T-helper 2 cell (primary cell): ENCODE results near the gene REN.

Experiments used
- DNase-seq, 5 experiments: peaks; one replicate each; pipeline versions ENCODE4 v3.0.0 to v3.0.0-alpha.2; 2012 to 2022

Gene REN

DNA sequence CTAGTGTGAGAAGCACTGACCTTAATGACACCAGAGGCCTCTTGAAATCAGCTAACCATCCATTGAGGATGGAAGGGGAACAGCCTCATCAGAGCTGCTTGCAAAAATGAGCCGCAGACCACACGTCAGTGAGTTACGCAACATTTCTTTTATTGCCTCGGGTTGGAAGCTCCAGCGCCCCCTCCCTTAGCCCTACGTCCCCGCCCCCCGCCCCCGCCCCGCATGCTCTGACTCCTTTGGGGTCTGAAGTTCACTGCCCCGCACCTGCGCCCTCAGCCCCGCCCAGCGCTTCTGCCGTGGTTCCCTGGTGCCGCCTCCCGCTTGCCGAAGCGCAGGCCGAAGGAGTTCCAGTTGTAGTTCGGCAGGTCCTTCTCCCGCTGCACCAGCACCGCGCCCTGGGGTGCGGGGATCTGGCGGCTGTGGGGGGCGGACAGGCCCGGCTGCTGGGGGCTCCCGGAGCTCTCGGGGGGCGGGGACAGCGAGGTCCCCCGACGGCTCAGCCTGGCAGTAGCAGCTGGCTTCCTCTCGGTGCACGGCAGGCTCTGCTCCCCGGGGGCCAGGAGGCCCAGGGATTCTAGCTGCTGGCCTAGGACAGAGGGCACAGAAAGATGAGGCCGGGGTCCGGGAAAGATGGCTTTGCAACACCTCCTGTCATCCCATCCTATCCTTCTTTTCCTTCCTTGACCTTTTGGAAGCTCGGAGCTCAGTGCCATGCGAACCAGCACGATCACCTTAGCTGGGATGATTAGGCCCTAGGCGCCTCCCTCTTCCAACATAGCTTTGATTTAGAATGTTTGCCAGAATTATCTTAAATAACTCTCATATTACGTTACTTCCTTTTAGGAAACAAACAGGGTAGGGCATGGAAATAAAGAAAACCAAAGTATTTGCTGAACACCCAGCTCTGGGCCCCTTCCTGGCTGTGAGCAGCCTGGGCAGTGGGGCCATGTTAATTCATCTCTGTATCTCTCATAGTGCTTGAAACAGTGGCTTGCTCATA lies 24.4 kb upstream of the REN start:
- DNase-seq: peak in 2 of 5 experiments; percentile 14 to 22

GRCh38 chr1:204188959-204189639 lies 23.0 kb upstream of the REN start:
- no peak for DNase-seq

GRCh38 chr1:204186597-204186996 lies 20.5 kb upstream of the REN start:
- DNase-seq: no peak

GRCh38 chr1:204181116-204181515 lies 15.0 kb upstream of the REN start:
- no peak for DNase-seq

- no peak for DNase-seq
These were observed 14.0 kb upstream of the REN start for GRCh38 chr1:204180133-204180532.

DNA sequence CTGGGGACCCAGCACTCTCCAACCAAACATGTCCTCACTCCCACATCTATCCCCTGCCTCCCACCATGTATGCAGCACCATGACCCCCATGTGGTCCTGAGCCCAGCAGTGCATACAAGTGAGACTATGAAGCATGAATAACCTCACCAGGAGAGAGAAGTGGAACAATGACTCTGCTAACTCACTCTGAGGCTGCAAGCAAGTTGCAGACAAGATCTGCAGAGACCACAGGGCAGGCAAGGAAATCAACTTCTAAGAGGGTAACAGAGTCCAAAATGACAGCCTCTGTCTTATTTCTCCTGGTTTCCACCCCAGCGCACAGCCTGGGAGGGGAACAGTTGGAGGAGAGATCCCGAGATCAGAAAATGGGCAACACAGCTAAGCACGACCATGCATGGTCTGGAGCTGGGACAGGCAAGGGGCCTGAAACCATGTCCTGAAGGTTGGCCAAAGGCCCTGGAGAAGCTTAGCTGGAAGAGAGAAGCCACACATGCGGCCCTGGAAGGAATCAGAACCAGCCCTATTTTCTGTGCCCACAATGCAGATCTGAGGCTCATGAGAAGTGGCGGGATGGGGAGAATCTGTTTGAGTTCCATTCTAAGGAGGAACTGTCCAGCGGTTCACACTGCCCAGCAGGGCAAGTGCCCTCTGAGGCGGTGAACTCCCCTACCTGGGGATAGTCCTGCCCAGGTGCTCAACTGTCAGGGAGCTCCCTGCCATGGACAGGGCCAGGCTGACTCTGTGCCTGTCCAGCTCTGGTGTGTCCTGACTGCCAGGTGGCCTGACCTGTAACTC lies 12.5 kb upstream of the REN start:
- DNase-seq: no peak

DNA sequence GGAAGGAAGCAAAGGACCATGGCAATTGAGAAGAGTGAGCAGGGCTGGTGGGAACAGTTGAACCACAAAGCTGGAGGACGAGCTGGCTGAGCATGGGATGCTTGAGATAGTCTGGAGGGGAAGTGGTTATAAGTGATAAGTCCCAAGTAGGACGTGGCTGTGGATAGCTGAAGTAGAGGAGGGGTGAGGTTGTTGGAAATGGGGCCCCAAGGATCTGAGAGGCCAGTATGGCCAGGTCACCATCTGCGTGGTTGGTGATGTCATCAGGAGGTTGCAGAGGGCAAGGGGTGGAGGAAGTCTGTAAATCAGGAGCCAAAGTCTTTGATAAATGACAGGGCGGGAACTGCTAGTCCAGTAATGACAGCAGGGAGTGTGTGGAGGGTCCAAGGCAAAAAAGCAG lies 11.0 kb upstream of the REN start:
- DNase-seq: no peak

DNA sequence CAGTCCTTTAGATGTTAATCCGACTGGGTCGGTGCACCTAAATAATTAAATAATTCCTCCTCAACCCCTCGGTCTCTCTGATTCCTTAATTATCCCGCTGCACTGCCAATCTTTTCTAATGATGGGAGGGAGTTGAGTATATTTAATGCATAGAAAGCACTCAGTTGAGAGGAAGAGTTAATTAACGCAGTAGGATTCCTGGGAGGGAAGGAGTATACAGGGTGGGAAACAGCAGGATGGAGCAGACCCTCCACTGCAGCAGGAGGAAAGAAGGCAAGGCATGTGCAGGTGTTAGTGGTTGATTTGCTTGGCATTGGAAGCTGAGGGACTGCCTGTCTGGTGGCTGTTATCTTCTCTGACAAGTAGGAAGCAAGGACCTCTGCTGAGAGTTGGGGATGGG lies 9.9 kb upstream of the REN start:
- no peak for DNase-seq

DNA sequence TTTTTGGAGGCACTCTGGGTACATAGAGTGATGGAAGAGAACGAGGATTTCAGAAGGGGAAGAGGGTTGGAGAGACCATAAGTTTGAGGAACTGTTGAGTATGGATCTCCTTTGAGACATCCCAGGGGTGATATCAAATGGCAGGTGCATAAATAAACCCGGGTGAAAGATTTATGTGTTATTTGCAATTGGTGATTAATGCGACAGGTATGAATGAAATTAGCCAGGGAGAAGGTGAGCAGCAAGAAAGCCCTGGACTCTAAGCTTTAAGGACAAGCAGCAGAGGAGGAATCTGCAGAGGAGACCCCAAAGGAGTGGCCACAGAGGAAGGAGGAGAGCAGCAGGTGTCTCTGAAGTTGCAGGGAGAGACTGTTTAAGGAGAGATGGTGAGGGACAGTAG lies 8.8 kb upstream of the REN start:
- no peak for DNase-seq

DNA sequence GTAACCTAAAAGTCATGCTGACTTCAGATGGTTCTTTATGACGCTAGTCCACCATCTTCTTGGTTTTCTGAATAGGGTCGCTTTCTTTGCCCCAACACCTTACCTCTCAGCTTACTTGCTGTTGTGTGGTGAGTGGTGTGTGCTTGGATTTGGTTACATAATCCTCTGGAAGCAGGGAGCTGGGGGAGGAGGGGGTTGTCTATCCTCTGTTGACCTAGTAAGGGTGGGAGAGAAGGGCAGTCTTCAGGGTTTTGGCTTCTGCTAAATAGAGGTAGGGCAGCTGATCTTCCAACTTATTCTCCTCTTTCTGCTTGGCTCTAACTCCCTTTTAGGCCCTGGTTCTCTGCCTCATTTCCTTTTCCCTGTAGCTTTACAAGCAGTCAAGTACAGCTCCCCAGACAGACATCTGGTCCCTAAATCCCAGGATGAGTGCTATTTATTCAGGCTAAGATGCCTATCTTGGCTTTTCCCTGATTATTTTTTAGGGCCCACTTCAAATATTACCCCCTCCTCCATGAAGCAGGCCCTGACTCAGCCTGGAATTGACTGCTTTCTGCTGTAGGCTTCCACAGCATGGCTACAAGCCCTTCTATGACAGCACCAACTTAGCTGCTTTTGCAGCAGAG lies 6.4 kb upstream of the REN start:
- DNase-seq: no peak

- DNase-seq: no peak
These were observed 5.6 kb upstream of the REN start for GRCh38 chr1:204171751-204172178.

DNA sequence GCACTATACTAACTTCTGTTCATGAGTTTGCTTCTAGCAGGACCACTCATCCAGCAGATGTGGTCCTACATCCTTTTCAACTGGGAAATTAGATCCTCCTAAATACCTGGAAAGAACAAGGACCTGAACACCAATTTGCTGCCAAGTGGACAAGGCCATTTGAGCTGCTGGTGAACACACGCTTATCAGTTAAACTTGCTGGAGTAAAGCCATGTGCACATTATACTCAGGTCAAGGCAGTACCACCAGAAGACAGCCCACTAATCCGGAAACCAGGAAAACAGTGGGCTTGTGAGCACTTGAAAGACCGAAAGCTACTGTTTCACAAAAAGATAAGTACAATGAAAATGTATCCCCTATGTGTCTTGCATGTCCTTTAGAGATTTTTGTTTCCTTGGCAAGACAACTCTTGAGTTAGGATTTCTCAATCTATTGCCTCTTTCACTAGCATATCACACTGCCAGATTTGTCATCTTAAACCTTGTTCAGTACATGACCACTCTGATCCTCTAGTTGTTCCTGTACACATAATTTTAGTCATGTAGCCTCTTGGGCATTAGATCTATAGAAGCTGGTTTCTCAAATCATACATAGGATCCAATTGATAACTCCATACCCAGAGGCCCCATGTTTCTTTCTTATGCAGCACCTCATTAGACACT lies 4.5 kb upstream of the REN start:
- DNase-seq: no peak

DNA sequence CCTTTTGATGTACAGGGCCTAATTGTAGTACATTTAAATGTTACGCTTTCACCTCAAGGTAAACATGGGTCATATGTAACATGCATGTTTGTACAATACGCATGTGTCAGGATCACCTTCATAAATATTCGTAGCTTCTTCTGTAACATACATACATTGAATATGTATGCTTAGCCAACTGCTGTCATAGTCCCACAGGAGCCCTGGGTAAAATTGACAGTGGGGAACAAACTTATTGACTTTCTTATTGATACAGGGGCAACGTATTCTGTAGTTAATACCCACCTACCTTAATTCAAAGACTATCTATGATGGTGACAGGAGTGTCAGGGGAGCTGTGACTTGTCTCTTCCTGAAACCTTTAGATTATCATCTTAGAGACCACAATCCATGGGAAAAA lies 3.7 kb upstream of the REN start:
- DNase-seq: no peak

- DNase-seq: no peak
These were observed 1.6 kb upstream of the REN start for GRCh38 chr1:204167730-204168129.

DNA sequence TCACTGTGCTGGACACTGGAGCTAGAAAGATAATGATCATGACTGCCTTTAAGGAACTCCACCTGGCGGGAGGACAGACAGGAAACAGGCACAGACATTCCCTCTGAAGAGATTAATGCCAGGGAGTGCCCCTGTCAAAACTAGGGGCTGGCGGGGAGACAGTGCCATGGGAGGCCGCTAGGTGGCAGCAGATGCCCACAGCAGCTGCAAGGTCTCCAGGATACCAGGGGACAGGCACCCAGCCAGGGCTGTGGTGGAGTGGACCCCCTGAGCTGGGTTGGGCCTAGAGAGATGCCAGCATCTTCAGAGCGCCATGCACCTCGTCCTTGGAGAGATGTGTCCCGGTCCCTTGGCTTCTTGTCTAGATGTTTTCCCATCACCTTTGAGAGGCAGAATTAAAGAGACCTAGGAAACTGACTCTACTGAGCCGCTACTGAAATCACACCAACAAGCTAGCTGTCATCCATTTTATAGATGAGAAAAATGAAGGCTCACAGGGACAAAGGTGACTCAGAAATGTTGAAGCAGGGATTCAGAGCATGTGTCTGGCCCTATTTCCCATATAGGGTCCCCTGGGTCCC lies 3.6 kb downstream of the REN start:
- peak; percentile 48 to 74 (median 53) for DNase-seq

DNA sequence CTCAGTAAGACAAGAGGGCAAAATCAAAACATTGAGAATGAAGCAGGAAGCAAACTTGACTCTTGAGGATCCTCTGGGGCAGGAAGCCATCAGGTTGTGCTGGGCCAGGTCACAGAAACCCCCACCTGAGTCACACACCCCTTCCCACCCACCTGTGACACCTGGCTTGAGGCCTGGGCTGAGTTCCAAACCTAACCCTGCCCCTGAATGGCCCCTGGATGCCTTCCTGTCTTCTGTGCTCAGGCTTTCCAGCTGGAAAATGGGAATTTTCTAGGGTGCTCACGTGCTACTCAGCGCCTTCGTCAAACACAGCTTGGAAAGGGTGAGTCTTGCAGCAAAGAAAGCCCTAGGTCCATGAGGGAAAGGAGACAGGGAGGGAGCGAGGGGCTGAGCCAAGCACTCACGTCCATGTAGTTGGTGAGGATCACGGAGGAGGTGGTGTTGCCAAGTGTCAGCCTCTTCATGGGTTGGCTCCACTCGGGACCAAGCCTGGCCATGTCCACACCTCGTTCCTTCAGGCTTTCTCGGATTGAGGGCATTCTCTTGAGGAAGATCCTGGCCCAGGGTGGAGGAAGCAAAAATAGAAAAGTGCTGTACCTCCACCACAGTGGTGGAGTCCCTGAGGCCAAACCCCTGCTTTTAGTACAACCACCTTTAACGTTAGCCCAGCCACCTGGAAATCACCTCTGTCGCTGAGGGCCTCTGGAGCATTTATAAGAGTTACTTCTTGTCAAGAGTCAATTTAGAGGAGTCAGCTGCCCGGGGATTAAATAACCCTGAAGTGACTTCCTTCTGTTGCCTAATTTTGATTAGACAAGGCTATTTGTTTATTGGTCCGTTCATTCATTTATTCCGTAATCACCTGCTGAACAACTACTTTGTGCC lies 4.3 kb downstream of the REN start:
- DNase-seq: no peak

DNA sequence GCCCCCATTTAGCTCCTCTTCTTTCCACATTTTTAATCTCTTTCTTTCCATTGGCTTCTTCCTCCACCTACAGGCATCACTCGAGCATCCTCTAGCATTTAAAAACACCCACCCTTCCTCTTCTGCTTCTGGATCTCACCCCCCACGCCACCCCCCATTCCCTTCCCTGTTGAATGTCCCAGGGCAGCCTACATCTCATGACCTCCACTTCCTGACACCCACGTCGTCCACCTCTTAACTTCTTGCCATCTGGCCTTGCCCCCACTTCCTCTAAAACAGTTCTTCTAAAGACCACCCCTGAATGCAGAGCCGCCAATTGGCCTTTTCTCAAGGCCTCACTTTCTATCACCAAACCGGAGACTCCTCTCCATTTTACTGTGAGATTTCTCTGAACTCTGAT lies 8.2 kb downstream of the REN start:
- DNase-seq: no peak

DNA sequence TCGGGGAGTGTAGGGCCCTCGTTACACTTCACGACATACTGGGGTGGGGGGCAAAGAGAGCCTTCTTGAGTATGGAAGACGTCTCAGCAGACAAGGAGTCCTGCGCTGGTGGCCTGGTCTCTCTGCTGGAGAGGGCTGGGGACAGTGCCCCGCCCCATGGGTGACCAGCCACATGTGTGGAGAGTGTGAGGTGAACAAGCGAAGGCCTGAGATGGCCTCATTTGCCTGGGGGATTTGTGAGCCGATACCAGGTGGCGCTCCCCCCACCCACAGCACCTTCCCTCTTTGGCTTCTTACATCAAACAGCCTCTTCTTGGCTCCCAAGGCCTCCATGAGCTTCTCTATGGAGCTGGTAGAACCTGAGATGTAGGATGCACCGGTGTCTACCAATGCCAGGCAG lies 10.3 kb downstream of the REN start:
- DNase-seq: no peak

DNA sequence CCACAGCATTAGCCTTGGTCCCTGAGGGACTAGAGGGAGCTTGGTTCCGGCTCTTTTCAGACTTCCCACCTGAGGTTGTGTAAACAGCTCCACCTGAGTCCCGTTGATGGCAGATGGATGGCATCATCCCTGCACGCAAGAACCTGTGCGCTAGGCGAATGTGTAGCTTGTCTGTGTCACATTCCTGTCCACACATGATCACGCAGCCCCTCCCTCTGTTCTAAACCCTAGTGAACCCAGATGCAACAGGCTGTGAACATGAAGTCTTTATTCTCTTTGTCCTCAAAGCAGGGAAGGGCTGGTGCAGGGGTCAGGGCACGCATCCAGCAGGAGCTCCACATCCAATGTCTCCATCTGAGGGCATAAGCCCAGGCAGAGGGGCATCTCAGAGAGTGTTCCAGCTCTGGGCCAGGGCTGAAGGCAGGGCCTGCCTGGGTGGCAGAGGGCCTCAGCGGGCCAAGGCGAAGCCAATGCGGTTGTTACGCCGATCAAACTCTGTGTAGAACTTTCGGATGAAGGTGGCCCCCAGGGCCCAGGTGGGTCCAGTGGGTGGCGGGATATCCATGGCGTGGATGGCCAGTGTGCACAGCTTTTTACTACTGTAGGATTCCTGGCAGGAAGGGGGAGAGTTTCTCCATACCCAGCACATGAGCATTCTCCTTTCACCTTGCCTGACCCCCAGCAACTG lies 11.4 kb downstream of the REN start:
- no peak for DNase-seq

GRCh38 chr1:204153667-204154066 lies 12.5 kb downstream of the REN start:
- no peak for DNase-seq
